ENCODE measurements around the gene SPEG.

SPEG gene

GRCh38 chr2:219422952-219423534 lies 11.6 kb upstream of the SPEG start:
- H3K4me1 Mint-ChIP-seq, result peaks cover 39% of the 10 kb centered on the region

DNA sequence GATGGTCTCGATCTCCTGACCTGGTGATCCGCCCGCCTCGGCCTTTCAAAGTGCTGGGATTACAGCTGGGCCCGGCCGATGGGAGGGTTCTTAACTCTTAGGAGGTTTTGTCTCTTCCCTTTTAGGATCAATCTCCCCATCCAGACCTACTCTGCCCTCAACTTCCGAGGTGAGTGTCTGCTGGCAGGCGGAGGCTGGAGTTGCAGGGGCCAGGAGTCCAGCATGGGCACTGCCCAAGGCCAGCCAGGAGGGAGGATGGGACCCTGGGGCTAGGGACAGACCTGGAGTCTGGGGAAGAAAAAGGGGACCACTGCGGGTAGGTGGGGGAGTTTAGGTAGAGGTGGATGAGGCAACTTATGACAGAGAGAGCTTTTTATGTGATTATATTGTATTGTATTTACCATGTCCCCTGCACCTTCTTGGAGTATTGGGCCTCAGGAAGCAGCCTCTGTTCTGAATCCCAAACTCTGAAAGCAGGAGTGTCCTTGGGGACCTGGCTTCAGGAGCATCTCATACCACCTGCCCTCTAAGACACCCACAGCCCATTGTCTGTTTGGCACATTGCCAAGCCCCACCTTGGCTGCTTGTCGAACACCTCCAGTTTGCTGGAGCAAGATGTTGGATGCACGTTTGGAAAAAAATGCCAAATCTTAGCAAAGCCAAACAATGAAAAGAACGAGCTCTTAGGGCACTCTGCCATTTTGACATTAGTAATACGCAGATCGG lies 10.8 kb upstream of the SPEG start:
- Mint-ChIP-seq H3K4me1 (peaks cover 39% of the 10 kb centered on the region), H3K27me3 (ENCODE audit: low read depth, poor library complexity) (peaks cover 25% of the 10 kb centered on the region), H3K27ac (no peak overlapping the region), H3K9me3 (no peaks in the 10 kb centered on the region), H3K36me3 (ENCODE audit: low read depth) (no peaks in the 10 kb centered on the region), H3K4me3 (no peak overlapping the region)
- DNase-seq, result no peak
- TF ChIP-seq CTCF (IDR thresholded peaks at IDR 0.05), result no peak

More at GRCh38 chr2:219422952-219423534, 11.6 kb upstream of the SPEG start:
- no peak for DNase-seq
- Mint-ChIP-seq H3K4me3 (no peak overlapping the region), H3K27me3 (ENCODE audit: low read depth, poor library complexity) (peaks cover 24% of the 10 kb centered on the region), H3K27ac (no peak overlapping the region), H3K36me3 (ENCODE audit: low read depth) (no peaks in the 10 kb centered on the region), H3K9me3 (no peaks in the 10 kb centered on the region)
- TF ChIP-seq CTCF (IDR thresholded peaks at IDR 0.05), result no peak

GRCh38 chr2:219425238-219426067 lies 9.2 kb upstream of the SPEG start:
- peaks cover 23% of the 10 kb centered on the region for H3K4me1 Mint-ChIP-seq
- H3K27me3 Mint-ChIP-seq (ENCODE audit: low read depth, poor library complexity), result peaks cover 20% of the 10 kb centered on the region
- no peaks in the 10 kb centered on the region for H3K36me3 Mint-ChIP-seq (ENCODE audit: low read depth)
- H3K4me3 Mint-ChIP-seq, result no peak overlapping the region
- H3K9me3 Mint-ChIP-seq, result no peaks in the 10 kb centered on the region
- TF ChIP-seq CTCF (IDR thresholded peaks at IDR 0.05), result no peak
- H3K27ac Mint-ChIP-seq, result no peak overlapping the region
- DNase-seq, result no peak

GRCh38 chr2:219426068-219426443 lies 8.6 kb upstream of the SPEG start:
- Mint-ChIP-seq H3K4me1 (peaks cover 26% of the 10 kb centered on the region), H3K36me3 (ENCODE audit: low read depth) (no peaks in the 10 kb centered on the region), H3K9me3 (no peaks in the 10 kb centered on the region), H3K4me3 (no peak overlapping the region), H3K27ac (no peak overlapping the region), H3K27me3 (ENCODE audit: low read depth, poor library complexity) (peaks cover 20% of the 10 kb centered on the region)
- TF ChIP-seq CTCF (IDR thresholded peaks at IDR 0.05), result no peak
- no peak for DNase-seq

GRCh38 chr2:219426534-219427136 lies 8.0 kb upstream of the SPEG start:
- TF ChIP-seq CTCF (IDR thresholded peaks at IDR 0.05), result no peak
- no peak overlapping the region for H3K4me3 Mint-ChIP-seq
- H3K27ac Mint-ChIP-seq, result no peak overlapping the region
- no peaks in the 10 kb centered on the region for H3K36me3 Mint-ChIP-seq (ENCODE audit: low read depth)
- no peak for DNase-seq
- peaks cover 20% of the 10 kb centered on the region for H3K27me3 Mint-ChIP-seq (ENCODE audit: low read depth, poor library complexity)
- no peaks in the 10 kb centered on the region for H3K9me3 Mint-ChIP-seq
- H3K4me1 Mint-ChIP-seq, result peaks cover 29% of the 10 kb centered on the region
